Epidermal melanocyte (primary cell): ENCODE data around the gene ANO10.
"Not testable (repeated sequence)": the region's sequence is repeated elsewhere in the genome, so short reads cannot be mapped to it uniquely, and the experiment has no call there.

Experiments used
- DNase-seq: peaks from one replicate; pipeline ENCODE4 v3.0.0; 2011; ENCODE audit warnings: low spot score; ENCODE audit not compliant: insufficient read length

ANO10 gene

GRCh38 chr3:43481375-43481774 is 140.4 kb downstream of the ANO10 start:
- no peak for DNase-seq

- not testable (repeated sequence) for DNase-seq
These were observed 143.0 kb downstream of the ANO10 start for GRCh38 chr3:43478839-43479238.

GRCh38 chr3:43478118-43478785 is 143.6 kb downstream of the ANO10 start:
- DNase-seq: no peak

GRCh38 chr3:43477600-43477999 is 144.2 kb downstream of the ANO10 start:
- DNase-seq: no peak

- no peak for DNase-seq
These were observed 148.1 kb downstream of the ANO10 start for GRCh38 chr3:43473737-43474136.

GRCh38 chr3:43473244-43473643 is 148.6 kb downstream of the ANO10 start:
- no peak for DNase-seq

GRCh38 chr3:43468133-43468532 is 153.7 kb downstream of the ANO10 start:
- no peak for DNase-seq

GRCh38 chr3:43465109-43465508 is 156.7 kb downstream of the ANO10 start:
- DNase-seq: no peak

- not testable (repeated sequence) for DNase-seq
These were observed 159.2 kb downstream of the ANO10 start for GRCh38 chr3:43462566-43462965.

GRCh38 chr3:43461345-43461744 is 160.5 kb downstream of the ANO10 start:
- no peak for DNase-seq

- not testable (repeated sequence) for DNase-seq
These were observed 164.8 kb downstream of the ANO10 start for GRCh38 chr3:43457038-43457437.

GRCh38 chr3:43455233-43455632 is 166.6 kb downstream of the ANO10 start:
- no peak for DNase-seq

- DNase-seq: no peak
These were observed 167.8 kb downstream of the ANO10 start for GRCh38 chr3:43453981-43454380.

- no peak for DNase-seq
These were observed 170.0 kb downstream of the ANO10 start for GRCh38 chr3:43451670-43452254.

- no peak for DNase-seq
These were observed 173.7 kb downstream of the ANO10 start for GRCh38 chr3:43448098-43448497.

- DNase-seq: no peak
These were observed 176.0 kb downstream of the ANO10 start for GRCh38 chr3:43445820-43446219.

- DNase-seq: no peak
These were observed 178.9 kb downstream of the ANO10 start for GRCh38 chr3:43442872-43443395.

GRCh38 chr3:43436507-43437140 is 185.2 kb downstream of the ANO10 start:
- DNase-seq: no peak

GRCh38 chr3:43435706-43436105 is 186.1 kb downstream of the ANO10 start:
- DNase-seq: no peak

- DNase-seq: no peak
These were observed 187.4 kb downstream of the ANO10 start for GRCh38 chr3:43434431-43434830.

- DNase-seq: no peak
These were observed 189.3 kb downstream of the ANO10 start for GRCh38 chr3:43432462-43432861.

GRCh38 chr3:43426388-43426787 is 195.4 kb downstream of the ANO10 start:
- no peak for DNase-seq

- DNase-seq: no peak
These were observed 196.0 kb downstream of the ANO10 start for GRCh38 chr3:43425829-43426228.
